ENCODE results near the gene TFG.

The TFG gene

GRCh38 chr3:100798012-100798411 is 88.7 kb downstream of the TFG start:
- DNase-seq (ENCODE audit: low read depth) = no peak
